ENCODE measurements around the gene TC2N.
"Not testable (repeated sequence)": the region's sequence is repeated elsewhere in the genome, so short reads cannot be mapped to it uniquely, and the experiment has no call there.

TC2N gene

DNA sequence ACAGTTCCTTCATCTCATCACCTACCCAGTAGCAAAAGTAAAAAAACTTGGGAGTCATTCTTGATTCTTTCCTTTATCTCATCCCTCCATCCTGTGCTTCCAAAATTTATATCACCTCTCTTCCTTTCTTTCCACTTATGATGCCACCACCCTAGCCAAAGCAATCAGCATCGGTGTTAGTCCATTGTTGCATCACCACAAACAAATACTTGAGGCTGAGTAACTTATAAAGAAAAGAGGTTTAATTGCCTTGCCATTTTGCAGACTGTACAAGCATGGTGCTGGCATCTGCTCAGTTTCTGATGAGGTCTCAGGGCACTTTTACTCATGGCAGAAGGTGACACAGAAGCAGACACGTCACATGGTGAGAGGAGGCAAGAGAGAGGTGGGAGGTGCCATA, 115.6 kb downstream of the TC2N start:
- DNase-seq = no peak

DNA sequence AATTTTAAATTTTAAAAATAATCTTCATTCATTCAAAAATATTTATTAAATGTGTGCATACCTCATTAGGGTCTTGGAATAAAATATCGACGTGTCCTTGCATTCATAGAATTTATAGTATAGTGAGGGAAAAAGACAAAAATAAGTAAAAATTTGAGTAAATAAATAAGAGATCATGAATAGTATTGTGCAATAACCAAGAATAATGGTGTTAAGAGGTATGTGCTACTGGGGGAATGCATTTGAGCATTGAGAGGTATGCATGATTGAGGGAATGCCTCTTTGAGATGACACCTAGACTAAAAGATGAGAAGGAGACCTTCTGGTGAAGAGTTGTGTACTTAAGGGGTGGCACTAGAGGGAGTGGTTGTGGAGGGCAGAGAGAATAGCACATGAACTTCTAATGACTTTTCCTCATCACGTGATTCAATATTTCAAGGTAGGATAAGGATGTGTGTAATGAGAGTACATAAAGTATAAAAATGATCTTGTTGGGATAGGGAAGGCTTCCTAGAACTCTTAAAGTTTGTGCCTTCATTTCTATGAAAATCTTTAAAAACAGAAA, 116.6 kb downstream of the TC2N start:
- no peak for DNase-seq

DNA sequence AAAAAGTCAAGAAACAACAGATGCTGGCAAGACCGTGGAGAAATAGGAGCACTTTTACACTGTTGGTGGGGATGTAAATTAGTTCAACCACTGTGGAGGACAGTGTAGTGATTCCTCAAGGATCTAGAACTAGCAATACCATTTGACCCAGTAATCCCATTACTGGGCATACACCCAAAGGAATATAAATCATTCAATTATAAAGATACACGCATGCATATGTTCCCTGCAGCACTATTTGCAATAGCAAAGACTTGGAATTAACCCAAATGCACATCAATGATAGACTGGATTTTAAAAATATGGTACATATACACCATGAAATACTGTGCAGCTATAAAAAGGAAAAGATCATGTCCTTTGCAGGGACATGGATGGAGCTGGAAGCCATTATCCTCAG, 117.5 kb downstream of the TC2N start:
- no peak for DNase-seq

DNA sequence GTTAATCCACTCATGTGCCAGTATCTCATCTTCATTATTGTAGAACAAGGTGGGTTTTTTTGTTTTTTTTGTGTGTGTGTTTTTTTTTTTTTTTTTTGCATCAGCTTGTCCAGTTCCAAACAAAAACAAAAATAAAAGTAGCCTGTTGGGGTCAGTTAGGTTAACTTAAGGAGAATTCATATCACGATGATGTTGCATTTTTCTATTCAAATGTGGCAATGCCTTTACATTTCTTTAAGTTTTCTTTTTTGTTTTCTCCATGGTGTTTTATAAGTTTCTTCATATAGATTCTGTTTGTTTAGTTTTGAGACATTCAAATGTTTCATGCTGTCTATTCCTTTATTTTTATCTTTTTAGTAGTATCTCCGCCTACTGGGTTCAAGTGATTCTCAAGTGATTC, 119.3 kb downstream of the TC2N start:
- no peak for DNase-seq

DNA sequence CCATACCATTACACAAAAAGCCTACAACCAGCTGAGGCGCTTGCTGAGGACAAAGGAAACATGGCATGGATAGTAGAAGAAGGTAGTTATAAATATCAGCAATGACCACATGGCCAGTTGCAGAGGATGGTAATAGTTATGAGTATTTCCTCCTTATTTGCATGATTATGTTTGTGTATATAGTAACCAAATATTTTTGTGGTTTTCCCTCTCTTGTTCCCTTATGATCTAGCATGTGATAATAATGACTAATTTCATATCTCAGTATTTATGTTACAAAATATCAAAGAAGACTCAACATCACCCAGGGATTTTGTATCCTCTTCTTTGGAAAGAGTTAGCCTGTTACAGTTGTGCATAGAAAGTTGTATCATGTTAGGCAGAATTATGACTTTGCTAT, 122.0 kb downstream of the TC2N start:
- DNase-seq = peak; percentile 50 to 62

DNA sequence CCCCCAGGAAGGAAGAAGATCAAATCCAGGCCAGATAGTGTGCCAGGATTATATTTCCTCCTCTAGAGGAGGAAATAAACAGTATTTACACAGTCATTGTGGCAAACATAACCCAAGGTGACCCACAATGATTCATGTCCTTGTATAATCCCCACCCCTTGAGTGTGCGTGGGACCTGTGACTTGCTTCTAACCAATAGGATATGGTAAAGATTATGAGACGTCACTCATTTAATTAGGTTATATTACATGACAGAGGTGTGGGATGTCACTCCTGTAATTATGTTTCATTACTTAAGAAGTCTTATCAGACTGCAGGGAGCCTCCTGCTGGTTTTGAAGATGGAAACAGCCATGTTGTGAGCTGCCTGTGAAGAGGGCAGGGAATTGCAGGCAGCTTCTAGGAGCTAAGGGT, 123.3 kb downstream of the TC2N start:
- no peak for DNase-seq

DNA sequence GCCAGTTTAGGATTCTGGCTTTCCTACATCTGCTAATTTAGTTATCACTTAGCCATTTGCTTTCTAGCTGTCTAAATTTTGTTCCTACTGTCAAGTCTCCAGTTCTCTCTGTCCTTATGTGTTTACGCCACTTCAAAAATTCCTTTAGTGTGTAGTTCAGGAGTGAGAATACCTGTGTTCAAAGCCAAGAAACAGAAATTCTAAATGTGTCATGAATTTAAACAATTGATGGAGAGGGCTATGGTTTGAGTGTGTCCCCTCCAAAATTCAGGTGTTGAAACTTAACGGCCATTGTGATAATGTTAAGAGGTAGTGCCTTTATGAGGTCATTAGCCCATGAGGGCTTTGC, 124.1 kb downstream of the TC2N start:
- no peak for DNase-seq

DNA sequence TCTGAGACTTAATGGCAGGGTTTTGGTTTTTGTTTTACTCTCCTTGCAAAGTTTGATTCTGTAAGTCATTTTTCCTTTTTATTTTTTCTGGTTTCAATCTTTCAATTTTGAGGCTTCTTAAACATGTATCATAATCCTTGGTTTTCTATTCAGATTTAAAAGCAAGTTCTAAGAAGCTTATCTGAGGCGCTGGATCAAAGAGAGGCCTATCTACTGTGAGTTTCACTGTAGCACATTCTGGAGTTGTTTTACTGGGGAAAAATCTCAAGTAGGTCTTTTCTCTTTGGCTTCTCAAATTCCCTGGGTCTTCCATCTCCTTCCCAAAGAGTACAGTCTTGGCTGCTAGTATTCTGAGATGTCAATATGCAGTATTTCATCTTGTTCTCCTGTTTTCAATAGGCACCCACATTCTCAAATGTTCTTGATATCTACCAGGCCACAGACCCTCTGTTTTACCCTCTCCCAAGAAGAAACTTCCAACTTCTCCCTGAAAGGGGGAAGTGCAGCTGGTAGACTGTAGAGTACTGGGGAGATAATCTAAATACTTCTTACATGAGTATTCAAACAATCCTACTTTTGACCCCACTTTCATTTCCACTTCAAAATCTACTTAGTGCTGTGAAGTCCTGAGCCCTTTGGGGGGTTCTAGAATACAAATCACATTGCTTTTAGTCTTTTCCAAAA, 124.6 kb downstream of the TC2N start:
- DNase-seq = no peak

DNA sequence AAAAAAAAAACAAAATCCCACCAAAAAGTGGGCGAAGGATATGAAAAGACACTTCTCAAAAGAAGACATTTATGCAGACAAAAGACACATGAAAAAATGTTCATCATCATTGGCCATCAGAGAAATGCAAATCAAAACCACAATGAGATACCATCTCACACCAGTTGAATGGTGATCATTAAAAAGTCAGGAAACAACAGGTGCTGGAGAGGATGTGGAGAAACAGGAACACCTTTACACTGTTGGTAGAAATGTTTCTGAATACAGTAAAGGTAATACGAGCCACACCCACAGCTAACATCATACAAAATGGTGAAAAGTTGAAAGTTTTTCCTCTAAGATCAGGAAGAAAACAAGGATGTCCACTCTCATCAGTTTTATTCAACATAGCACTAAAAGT, 127.5 kb downstream of the TC2N start:
- not testable (repeated sequence) for DNase-seq

DNA sequence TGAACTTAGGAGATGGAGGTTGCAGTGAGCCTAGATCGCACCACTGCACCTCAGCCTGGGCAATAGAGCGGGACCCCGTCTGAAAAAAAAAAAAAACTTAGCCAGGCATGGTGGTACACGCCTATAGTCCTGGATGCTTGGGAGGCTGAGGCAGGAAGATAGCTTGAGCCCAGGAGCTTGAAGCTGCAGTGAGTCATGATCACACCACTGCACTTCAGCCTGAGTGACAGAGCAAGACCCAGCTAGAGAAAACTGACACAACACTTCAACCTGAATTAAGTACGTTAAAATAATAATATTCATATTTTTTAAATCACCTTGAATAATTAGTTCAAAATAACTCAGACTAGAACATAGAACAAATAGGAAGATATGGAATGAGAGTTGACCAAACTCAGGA, 129.7 kb downstream of the TC2N start:
- DNase-seq = no peak

DNA sequence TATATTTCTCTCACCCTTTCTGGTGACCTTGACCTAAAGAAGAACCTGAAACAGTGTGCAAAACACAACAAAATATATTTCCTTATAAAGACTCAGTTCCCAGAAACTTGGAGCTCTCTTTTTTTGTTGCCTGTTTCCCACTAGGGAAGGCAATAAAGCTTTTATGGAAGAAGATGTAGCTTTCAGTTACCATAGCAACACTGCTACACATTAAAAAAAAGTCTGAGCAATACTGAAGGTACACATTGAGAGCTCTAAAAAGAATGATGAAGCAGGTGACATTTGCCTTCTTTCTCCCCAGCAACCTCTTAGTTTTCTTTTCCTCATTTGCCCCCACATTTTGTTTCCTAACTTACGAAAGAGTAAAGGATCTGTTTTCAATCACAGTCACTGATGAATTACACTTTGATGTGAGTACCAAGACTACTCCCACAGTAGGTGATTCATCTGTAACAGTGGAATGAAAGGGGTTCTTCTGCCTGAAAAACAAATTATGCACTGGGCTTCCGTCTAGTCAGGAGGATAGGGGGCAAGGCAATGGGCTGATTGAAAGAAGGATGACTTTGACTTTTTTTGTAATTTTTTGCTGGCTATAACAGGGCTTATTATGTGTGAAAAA, 134.4 kb downstream of the TC2N start:
- no peak for DNase-seq

DNA sequence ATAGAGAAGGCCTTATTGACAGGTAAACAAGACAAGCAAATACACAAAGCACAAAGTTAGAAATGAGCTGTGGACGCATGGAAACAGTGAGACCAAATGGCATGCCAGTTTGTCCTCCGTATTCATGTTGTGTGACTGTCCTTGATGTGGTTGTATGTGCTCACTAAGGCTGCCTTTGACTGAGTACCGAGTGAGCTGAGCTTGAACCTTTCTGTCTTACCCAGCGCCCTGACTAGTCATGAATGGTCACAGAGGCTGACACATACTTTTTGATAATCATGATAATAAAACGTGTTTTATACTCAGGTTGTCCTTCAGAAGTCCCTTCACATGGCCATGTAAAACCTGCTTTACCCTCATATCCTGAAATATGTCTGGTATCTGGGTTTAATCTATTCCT, 134.9 kb downstream of the TC2N start:
- DNase-seq = no peak

DNA sequence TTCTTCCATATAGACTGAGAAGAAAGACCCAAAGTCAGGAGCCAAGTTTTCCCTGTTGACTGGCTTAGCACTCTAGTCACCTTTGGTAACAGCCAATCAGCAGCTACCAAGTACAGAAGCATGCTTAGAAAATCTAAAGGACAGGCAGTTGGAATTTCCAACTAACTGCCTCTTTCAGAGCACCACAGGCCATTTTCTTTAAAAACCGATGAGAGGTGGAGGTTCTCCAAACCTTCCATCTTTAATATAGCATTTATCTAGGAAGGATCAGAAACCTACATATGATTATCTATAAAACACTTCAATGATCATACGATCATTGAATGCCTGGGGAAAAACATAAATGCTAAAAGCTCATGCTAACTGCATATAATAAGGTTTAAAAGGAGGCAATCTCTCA, 135.3 kb downstream of the TC2N start, which contains the start of gene CATSPERB:
TSS of gene CATSPERB (minus strand) at position 101 of the 400 bp plus-strand sequence. CDS start 2,607 bp downstream, outside the sequence.
- DNase-seq = no peak

DNA sequence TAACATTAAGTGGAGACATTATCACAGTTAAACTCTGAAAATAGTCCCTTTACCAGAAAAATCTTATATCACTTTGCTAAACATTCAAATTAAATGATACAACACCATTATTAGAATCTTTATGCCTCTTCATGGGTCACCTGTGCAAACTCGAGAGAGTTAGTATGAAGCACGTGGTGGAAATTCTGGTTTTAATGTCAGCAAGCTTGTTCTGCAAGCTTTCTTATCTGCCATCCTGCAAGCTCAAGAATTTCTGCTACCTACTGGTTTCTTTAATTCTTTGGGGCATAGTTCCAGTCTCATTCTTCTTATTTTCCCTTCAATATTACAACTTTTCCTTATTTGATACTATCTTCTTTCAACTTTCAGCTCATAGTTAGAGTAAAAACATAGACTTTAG, 136.3 kb downstream of the TC2N start:
- DNase-seq = no peak

DNA sequence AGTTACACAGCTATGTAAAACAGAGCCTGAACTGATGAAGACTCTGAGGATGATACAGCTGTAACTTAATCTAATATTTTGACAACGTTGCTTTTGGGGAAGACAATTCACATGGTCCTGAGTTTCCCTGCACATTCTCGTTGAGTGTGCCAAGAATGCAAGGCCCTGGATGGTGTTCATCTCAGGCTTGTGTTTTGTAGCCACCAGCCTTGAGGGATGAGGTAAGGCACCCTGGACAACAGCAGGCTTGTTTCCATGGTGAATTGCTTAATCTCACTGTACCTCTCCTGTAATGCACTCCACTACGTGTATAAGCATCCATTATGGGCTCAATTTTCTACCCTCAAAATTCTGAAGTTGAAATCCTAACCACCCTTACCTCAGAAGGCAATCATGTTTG, 137.6 kb downstream of the TC2N start:
- DNase-seq = no peak
